ENCODE data around the gene PRPF40B.
"Not testable (repeated sequence)": the region's sequence is repeated elsewhere in the genome, so short reads cannot be mapped to it uniquely, and the experiment has no call there.

Gene PRPF40B

GRCh38 chr12:49623142-49623904 lies at the start of gene PRPF40B:
PRPF40B (plus strand) TSS chr12:49623561; CDS start chr12:49623591, 30 bp downstream.
- DNase-seq (ENCODE audit: low read depth, low spot score) = peak; percentile 65

GRCh38 chr12:49577589-49578315 lies 45.6 kb upstream of the PRPF40B start:
- no peak for DNase-seq (ENCODE audit: low read depth, low spot score)

- DNase-seq (ENCODE audit: low read depth, low spot score) = no peak
These were observed 44.8 kb upstream of the PRPF40B start for GRCh38 chr12:49578471-49579112.

GRCh38 chr12:49580572-49581535 lies 42.5 kb upstream of the PRPF40B start:
- DNase-seq (ENCODE audit: low read depth, low spot score) = no peak

- DNase-seq (ENCODE audit: low read depth, low spot score) = no peak
These were observed 41.2 kb upstream of the PRPF40B start for GRCh38 chr12:49582201-49582600.

GRCh38 chr12:49582850-49583249 lies 40.5 kb upstream of the PRPF40B start:
- DNase-seq (ENCODE audit: low read depth, low spot score) = no peak

- no peak for DNase-seq (ENCODE audit: low read depth, low spot score)
These were observed 39.8 kb upstream of the PRPF40B start for GRCh38 chr12:49583366-49584094.

- no peak for DNase-seq (ENCODE audit: low read depth, low spot score)
These were observed 38.8 kb upstream of the PRPF40B start for GRCh38 chr12:49584591-49584990.

- no peak for DNase-seq (ENCODE audit: low read depth, low spot score)
These were observed 37.6 kb upstream of the PRPF40B start for GRCh38 chr12:49585477-49586459.

GRCh38 chr12:49587174-49587908 lies 36.0 kb upstream of the PRPF40B start:
- DNase-seq (ENCODE audit: low read depth, low spot score) = no peak

GRCh38 chr12:49588281-49588680 lies 35.1 kb upstream of the PRPF40B start:
- no peak for DNase-seq (ENCODE audit: low read depth, low spot score)

- DNase-seq (ENCODE audit: low read depth, low spot score) = no peak
These were observed 34.4 kb upstream of the PRPF40B start for GRCh38 chr12:49588721-49589516.

GRCh38 chr12:49598527-49598926 lies 24.8 kb upstream of the PRPF40B start:
- DNase-seq (ENCODE audit: low read depth, low spot score) = no peak

GRCh38 chr12:49599961-49600360 lies 23.4 kb upstream of the PRPF40B start:
- no peak for DNase-seq (ENCODE audit: low read depth, low spot score)

- DNase-seq (ENCODE audit: low read depth, low spot score) = no peak
These were observed 19.6 kb upstream of the PRPF40B start for GRCh38 chr12:49603721-49604120.

- no peak for DNase-seq (ENCODE audit: low read depth, low spot score)
These were observed 18.5 kb upstream of the PRPF40B start for GRCh38 chr12:49604856-49605255.

- not testable (repeated sequence) for DNase-seq (ENCODE audit: low read depth, low spot score)
These were observed 17.8 kb upstream of the PRPF40B start, which contains the start of gene FAM186B for GRCh38 chr12:49605539-49605938. FAM186B (minus strand) TSS chr12:49605639; CDS start chr12:49605477, 162 bp downstream.
